Measurements from ENCODE around the gene LAMC2. TPM values are rescaled to one million over a fixed set of nuclear protein-coding genes. Genes with fewer than 3 reads are reported as not detected.

Gene LAMC2
- total RNA-seq, 1 donor from 2014 or later: 1.2 TPM

DNA sequence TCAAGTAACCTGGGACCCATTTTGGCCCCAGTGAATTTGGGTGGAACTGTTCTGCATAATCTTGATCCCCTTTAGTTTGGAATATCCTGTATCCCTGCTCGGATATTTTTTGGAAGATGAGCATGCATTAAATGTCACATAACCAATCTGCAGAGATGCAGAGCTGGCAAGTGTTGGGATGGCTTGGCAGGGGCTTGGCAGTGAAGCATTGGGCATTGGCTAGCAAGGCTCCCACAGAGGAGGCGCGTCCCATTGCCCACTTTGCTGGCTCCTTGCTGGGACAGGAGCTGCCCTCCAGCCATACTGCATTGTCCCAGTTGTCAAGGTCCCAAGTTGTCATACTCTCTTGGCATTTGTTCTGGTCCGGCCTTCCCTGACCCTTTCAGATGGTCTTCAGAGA, 29.9 kb downstream of the LAMC2 start:
- TF ChIP-seq, protein P1, sequence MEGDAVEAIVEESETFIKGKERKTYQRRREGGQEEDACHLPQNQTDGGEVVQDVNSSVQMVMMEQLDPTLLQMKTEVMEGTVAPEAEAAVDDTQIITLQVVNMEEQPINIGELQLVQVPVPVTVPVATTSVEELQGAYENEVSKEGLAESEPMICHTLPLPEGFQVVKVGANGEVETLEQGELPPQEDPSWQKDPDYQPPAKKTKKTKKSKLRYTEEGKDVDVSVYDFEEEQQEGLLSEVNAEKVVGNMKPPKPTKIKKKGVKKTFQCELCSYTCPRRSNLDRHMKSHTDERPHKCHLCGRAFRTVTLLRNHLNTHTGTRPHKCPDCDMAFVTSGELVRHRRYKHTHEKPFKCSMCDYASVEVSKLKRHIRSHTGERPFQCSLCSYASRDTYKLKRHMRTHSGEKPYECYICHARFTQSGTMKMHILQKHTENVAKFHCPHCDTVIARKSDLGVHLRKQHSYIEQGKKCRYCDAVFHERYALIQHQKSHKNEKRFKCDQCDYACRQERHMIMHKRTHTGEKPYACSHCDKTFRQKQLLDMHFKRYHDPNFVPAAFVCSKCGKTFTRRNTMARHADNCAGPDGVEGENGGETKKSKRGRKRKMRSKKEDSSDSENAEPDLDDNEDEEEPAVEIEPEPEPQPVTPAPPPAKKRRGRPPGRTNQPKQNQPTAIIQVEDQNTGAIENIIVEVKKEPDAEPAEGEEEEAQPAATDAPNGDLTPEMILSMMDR (IDR thresholded peaks at IDR 0.05; ENCODE audit: borderline replicate concordance): no peak
- Histone ChIP-seq H3K4me1 (peaks cover 20% of the 10 kb centered on the region), H3K4me3 (no peak overlapping the region), H3K27me3 (ENCODE audit: low read depth) (no peaks in the 10 kb centered on the region), H3K9me3 (replicated peaks) (no peaks in the 10 kb centered on the region), H3K36me3 (no peaks in the 10 kb centered on the region), H3K27ac (replicated peaks) (no peak overlapping the region)
- DNase-seq: no peak
- intact Hi-C loops (cut with micrococcal nuclease): no loop called here

DNA sequence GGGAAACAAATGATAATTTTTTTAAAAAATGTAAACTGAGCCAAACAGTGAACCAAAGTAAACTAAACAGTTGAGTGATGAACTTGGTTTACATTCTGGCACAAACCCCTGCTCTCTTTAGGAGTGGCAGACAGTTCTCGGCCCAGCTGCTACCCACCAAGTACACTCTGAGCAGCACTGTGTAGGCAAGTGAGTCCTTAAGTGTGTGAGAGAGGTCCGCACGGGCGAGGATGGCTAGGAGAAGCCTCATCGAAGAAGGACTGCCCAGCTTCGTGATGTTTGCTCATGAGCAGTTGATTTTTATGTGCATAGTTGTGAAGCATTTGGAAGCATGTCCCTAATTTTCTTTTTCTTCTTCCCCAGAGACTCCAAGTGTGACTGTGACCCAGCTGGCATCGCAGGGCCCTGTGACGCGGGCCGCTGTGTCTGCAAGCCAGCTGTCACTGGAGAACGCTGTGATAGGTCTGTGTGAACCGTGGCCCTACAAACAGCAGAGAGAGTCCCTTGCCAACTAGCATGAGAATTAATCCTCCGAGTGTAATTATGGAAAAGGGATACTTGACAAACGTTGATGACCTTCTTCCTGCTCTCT, 32.1 kb downstream of the LAMC2 start:
- no peak overlapping the region for H3K4me3 ChIP-seq
- H3K36me3 ChIP-seq: no peaks in the 10 kb centered on the region
- TF ChIP-seq, protein P1 (IDR thresholded peaks at IDR 0.05; ENCODE audit: borderline replicate concordance): no peak
- H3K9me3 ChIP-seq (replicated peaks): no peaks in the 10 kb centered on the region
- peaks cover 20% of the 10 kb centered on the region for H3K4me1 ChIP-seq
- no peaks in the 10 kb centered on the region for H3K27me3 ChIP-seq (ENCODE audit: low read depth)
- peak; percentile 53 for DNase-seq
- peak overlapping the region; percentile 77 for H3K27ac ChIP-seq (replicated peaks)
- intact Hi-C loops (cut with micrococcal nuclease): no loop called here

DNA sequence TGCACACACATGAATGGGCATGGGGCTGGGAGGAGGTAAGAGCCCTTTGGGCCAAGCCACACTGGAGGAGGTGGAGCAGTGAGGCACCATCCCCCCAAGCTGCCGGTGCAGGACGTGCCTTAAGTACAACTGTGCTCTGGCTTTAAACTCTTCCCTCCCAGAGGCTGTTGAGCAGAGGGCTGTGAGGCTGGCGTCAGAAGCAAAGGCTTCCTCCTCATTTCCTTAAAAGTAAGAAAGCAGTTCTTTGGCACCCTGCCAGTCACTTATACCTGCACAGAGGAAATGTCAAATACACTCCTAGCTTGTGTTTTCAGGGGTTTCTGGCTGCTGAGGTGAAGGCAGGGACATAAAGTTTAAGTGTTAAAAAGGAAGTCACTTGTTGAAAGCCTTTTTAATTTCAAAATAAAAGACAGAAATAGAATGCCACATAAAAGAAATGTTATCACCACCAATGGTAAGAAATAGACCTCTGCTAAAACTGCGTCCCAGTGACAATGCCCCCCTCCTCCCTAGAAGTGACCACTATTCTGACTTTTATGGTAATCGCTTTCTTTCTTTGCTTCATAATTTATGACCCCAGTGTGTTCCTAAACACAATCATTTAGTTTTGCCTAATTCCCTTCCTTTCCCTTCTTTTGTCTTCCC, 33.0 kb downstream of the LAMC2 start:
- Histone ChIP-seq H3K27ac (replicated peaks) (peak overlapping the region; percentile 77), H3K27me3 (ENCODE audit: low read depth) (no peaks in the 10 kb centered on the region), H3K36me3 (no peaks in the 10 kb centered on the region), H3K4me1 (peaks cover 20% of the 10 kb centered on the region), H3K9me3 (replicated peaks) (no peaks in the 10 kb centered on the region), H3K4me3 (no peak overlapping the region)
- intact Hi-C loops (cut with micrococcal nuclease): no loop called here
- no peak for DNase-seq
- TF ChIP-seq, protein P1 (IDR thresholded peaks at IDR 0.05; ENCODE audit: borderline replicate concordance): no peak

DNA sequence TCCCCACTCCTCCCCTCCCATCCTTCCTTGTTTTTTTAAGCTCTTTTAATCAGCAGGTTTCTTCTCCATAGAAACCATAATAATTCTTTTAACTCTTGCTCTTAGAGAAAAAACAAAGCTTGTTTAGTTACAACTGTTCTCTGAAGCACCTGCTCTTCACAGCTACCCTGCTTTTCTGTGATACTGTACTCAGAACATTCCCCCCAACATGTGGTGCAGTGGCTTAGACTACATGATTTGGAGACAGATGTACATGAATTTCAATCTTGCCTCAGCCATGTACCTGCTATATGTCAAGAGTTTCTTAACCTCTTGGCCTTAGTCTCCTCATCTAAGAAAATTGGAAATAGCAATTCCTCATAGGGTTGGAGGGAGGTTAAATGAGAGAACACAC, 33.5 kb downstream of the LAMC2 start:
- Histone ChIP-seq H3K4me3 (no peak overlapping the region), H3K4me1 (peaks cover 20% of the 10 kb centered on the region), H3K9me3 (replicated peaks) (no peaks in the 10 kb centered on the region), H3K27ac (replicated peaks) (peak overlapping the region; percentile 77), H3K27me3 (ENCODE audit: low read depth) (no peaks in the 10 kb centered on the region), H3K36me3 (no peaks in the 10 kb centered on the region)
- intact Hi-C loops (cut with micrococcal nuclease): no loop called here
- TF ChIP-seq, protein P1 (IDR thresholded peaks at IDR 0.05; ENCODE audit: borderline replicate concordance): no peak
- no peak for DNase-seq

DNA sequence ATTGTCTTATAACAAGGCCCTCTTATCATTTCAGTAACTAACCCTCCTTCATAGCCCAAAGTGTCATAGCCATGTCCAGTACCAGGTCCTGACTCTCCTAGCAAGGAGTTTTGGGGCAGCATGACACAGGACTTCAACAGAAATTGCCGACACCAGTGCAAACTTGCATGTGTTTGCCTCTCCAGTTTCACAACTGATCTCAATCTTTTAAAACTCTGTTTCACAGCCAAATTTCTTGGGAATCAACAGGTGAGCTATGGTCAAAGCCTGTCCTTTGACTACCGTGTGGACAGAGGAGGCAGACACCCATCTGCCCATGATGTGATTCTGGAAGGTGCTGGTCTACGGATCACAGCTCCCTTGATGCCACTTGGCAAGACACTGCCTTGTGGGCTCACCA, 36.8 kb downstream of the LAMC2 start:
- no peaks in the 10 kb centered on the region for H3K9me3 ChIP-seq (replicated peaks)
- no peak overlapping the region for H3K27ac ChIP-seq (replicated peaks)
- peaks cover 19% of the 10 kb centered on the region for H3K4me1 ChIP-seq
- no peaks in the 10 kb centered on the region for H3K36me3 ChIP-seq
- no peak overlapping the region for H3K4me3 ChIP-seq
- no peak for DNase-seq
- no peaks in the 10 kb centered on the region for H3K27me3 ChIP-seq (ENCODE audit: low read depth)
- intact Hi-C loops (cut with micrococcal nuclease): no loop called here
- TF ChIP-seq, protein P1 (IDR thresholded peaks at IDR 0.05; ENCODE audit: borderline replicate concordance): no peak
